ENCODE data around the gene PPP1R3C.

PPP1R3C gene

GRCh38 chr10:91587710-91588638 is 44.9 kb downstream of the PPP1R3C start:
- H3K4me2 ChIP-seq (ENCODE audit: low read length), result no peak overlapping the region
- no peak for TF ChIP-seq CTCF (IDR thresholded peaks at IDR 0.05)
- no peak overlapping the region for H3K9ac ChIP-seq
- no peak overlapping the region for H2AFZ ChIP-seq
- no peaks in the 10 kb centered on the region for H3K79me2 ChIP-seq
- H3K27ac ChIP-seq, result no peak overlapping the region
- H3K27me3 ChIP-seq (ENCODE audit: control insufficient read depth, insufficient read depth, low read length), result no peaks in the 10 kb centered on the region
- peaks cover 11% of the 10 kb centered on the region for H3K4me1 ChIP-seq
- H3K36me3 ChIP-seq (ENCODE audit: control insufficient read depth, insufficient read depth, low read length), result no peaks in the 10 kb centered on the region
- H3K4me3 ChIP-seq (ENCODE audit: low read depth, low read length), result no peak overlapping the region
- H3K9me3 ChIP-seq (ENCODE audit: control insufficient read depth, low read length), result no peaks in the 10 kb centered on the region

DNA sequence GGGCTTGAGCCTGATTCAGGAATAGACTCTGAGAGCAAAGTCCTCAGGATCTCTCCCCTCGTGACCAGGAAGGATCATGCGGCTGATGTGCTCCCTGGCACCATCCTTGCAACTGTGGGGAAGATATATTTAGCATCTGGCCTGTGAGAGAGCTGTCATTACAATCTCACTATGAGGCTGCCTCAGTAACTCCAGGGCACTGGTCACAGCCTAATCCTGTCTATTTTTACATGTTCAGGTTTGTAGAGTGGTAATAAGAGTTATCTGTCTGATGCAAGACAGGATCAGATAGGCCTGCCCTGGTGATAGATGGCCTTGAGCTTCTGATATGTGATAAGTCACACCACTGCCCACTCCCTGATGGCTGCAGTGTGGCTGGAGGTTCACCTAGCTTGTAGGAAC is 50.7 kb downstream of the PPP1R3C start:
- Histone ChIP-seq H3K4me3 (ENCODE audit: low read depth, low read length) (no peak overlapping the region), H3K4me1 (no peaks in the 10 kb centered on the region), H3K4me2 (ENCODE audit: low read length) (no peak overlapping the region), H3K9ac (no peak overlapping the region), H2AFZ (no peak overlapping the region), H3K27me3 (ENCODE audit: control insufficient read depth, insufficient read depth, low read length) (no peaks in the 10 kb centered on the region), H3K27ac (no peak overlapping the region), H3K79me2 (no peaks in the 10 kb centered on the region), H3K9me3 (ENCODE audit: control insufficient read depth, low read length) (no peaks in the 10 kb centered on the region), H3K36me3 (ENCODE audit: control insufficient read depth, insufficient read depth, low read length) (no peaks in the 10 kb centered on the region)
- no peak for TF ChIP-seq CTCF (IDR thresholded peaks at IDR 0.05)

DNA sequence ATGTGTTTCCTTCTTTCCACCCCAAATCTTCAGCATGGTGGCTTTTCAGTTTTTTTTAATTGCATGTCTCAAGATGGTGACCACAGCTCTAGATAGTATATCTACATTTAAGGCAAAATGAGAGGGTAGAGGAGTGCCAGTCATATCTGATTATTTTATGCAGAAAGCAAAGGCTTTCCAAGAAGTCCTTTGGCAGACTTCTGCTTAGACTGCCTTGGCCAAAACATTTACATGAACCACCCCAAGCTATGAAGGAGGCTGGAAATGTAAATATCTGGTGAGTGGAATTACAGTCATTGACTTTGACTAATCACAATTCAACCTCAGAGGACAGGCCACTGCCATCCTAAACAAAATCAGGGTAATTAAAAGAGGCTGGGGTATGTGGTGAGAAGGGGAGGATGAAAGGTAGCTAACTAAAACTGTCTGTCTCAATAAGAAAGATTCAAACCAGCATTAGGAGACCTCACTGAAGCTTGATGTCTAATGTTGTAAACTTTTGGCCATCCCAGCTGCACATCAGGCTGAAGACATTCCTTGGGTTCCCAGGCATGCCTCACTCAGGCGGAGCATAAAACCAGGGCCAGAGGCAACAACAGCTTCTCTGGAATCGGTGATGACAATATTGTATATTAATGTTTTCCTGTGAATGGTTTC is 53.4 kb downstream of the PPP1R3C start:
- H3K27ac ChIP-seq, result no peak overlapping the region

More for the DNA sequence above, 53.4 kb downstream of the PPP1R3C start:
- H2AFZ ChIP-seq, result no peak overlapping the region
- H3K36me3 ChIP-seq (ENCODE audit: control insufficient read depth, insufficient read depth, low read length), result no peaks in the 10 kb centered on the region
- H3K4me3 ChIP-seq (ENCODE audit: low read depth, low read length), result no peak overlapping the region
- no peak overlapping the region for H3K4me2 ChIP-seq (ENCODE audit: low read length)
- H3K9ac ChIP-seq, result no peak overlapping the region
- H3K9me3 ChIP-seq (ENCODE audit: control insufficient read depth, low read length), result no peaks in the 10 kb centered on the region
- H3K79me2 ChIP-seq, result no peaks in the 10 kb centered on the region
- no peaks in the 10 kb centered on the region for H3K27me3 ChIP-seq (ENCODE audit: control insufficient read depth, insufficient read depth, low read length)
- no peaks in the 10 kb centered on the region for H3K4me1 ChIP-seq
- TF ChIP-seq CTCF (IDR thresholded peaks at IDR 0.05), result no peak
